ENCODE results near the gene MAMDC4.

- TF ChIP-seq POLR2A (IDR thresholded peaks at IDR 0.05) (no peak), POLR2AphosphoS5 (IDR thresholded peaks at IDR 0.05) (no peak)
Measured at GRCh38 chr9:136829981-136830885, 21.9 kb upstream of the MAMDC4 start.

Measured in prostate gland (tissue), 1 donor.